GM10266 (cell line): ENCODE data around the gene NTRK3.

Experiments used
- DNase-seq: peaks from one replicate; pipeline ENCODE4 v3.0.0; 2012; ENCODE audit errors: extremely low spot score
- TF ChIP-seq, protein P1 (sequence below): IDR thresholded peaks from 2 replicates; pipeline ENCODE4 v1.5.1; 2012; ENCODE audit warnings: mild to moderate bottlenecking, low read depth; ENCODE audit not compliant: control insufficient read depth, insufficient read depth; ENCODE audit errors: missing control alignments

Gene NTRK3

DNA sequence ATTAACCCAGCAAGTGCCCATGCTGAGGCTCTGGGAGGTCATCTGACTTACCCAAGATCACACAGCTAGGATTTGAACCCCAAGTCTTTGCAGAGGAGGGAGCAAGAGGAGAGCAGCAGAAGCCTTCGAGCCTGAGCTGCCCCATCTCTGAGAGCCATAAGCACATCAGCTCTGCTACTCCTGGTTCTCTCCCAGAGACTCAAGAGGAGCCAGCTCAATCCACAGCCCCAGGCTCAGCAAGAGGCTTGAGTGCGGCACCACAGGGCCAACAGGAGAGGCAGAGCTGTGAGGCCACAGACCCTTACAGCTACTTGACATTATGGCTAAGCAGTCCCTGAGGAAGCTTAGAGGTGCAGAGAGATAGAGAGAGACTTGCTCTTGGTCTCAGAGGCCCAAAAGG is 15.9 kb upstream of the NTRK3 start:
- TF ChIP-seq, protein P1, sequence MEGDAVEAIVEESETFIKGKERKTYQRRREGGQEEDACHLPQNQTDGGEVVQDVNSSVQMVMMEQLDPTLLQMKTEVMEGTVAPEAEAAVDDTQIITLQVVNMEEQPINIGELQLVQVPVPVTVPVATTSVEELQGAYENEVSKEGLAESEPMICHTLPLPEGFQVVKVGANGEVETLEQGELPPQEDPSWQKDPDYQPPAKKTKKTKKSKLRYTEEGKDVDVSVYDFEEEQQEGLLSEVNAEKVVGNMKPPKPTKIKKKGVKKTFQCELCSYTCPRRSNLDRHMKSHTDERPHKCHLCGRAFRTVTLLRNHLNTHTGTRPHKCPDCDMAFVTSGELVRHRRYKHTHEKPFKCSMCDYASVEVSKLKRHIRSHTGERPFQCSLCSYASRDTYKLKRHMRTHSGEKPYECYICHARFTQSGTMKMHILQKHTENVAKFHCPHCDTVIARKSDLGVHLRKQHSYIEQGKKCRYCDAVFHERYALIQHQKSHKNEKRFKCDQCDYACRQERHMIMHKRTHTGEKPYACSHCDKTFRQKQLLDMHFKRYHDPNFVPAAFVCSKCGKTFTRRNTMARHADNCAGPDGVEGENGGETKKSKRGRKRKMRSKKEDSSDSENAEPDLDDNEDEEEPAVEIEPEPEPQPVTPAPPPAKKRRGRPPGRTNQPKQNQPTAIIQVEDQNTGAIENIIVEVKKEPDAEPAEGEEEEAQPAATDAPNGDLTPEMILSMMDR = no peak
- no peak for DNase-seq

DNA sequence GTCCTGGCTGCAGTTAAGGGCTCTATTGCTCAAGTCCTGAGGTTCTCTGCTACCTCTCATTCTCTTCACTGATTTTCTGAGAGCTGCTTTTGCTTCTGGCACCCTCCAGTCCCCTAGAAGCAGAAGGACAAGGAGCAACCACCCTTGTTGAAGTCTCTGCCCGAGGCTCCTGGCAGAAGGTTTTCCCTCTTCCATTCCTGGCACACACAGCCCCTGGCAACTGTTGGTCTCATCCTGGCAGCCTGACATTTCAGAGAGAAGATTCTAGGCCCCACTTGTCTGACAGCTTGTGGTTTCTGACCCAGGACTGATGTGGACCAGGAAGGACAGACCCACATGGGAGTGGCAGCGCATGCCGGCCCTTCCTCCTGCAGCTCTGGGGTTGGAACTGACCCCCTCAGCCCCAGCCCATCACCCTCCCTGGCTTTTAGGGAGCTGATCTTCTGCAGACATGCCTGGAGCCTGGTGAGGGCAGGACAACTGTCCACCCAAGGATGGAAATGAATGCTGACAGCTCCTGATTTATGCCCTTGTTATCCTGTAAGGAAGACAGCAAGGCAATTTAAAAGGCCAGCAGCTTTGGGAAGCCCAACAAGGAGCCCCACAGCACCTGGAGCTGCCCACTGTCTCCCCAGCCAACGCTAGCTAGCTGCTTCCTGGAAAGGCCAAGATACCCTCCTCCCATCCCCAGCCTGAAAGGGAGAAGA is 13.0 kb upstream of the NTRK3 start:
- DNase-seq = no peak
- TF ChIP-seq, protein P1 = no peak

DNA sequence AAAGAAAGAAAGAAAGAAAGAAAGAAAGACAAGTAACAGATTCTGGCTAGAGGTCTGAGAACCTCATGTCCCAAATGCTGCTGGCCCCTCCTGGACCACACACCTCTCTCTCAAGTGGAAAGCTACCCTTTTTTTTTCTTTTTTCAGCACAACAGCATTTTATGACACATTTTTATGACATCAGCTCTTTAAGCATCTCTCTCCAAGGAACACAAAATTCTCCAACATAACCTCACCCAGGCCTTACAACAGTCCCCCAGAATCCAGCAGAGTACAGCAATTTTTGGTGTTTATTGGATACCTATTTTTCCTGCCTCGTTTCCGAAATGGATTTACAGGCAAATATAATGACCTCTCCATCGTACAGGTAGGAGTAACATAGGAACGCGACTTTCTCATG is 11.2 kb upstream of the NTRK3 start:
- no peak for DNase-seq
- TF ChIP-seq, protein P1 = no peak

DNA sequence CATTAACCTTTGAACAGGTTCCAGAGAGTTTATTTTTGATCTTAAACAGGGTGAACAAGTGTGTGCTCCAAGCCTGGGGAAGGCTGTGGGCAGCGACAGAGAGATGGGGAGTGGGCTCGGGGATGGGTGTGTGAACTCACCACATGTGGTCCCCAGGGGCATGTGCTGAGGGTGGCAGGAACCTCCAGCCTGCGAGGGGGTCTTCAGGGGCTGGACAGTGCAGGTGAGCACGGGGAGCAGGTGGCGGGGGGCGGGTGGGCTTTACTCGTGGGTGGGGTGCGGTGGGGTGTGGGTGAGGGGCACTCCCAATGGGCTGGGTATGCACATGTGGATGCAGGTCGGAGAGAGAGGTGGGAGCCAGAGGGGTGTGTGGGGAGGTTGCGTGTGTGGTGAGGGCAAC is 9.6 kb upstream of the NTRK3 start:
- no peak for DNase-seq
- TF ChIP-seq, protein P1 = no peak

DNA sequence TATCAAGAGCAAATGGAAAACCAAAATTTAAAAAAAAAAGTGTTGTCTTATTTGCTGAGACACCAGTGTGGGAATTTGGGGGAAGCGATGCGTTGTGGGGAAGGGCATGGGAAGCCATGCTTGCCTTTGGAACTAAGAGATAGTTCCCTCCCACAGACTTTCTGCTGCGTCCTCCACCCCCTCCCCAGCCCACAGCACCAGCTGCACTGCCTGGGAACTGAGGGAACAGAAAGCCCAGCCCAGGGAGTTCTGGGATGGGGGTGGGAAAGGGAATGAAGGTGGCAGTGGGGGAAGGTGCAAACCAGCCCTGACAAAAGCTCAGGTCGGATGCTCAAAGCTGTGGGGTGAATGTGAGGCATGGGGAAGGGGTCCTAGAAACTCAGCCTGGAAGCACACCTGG is 8.1 kb upstream of the NTRK3 start:
- DNase-seq = no peak
- TF ChIP-seq, protein P1 = no peak

DNA sequence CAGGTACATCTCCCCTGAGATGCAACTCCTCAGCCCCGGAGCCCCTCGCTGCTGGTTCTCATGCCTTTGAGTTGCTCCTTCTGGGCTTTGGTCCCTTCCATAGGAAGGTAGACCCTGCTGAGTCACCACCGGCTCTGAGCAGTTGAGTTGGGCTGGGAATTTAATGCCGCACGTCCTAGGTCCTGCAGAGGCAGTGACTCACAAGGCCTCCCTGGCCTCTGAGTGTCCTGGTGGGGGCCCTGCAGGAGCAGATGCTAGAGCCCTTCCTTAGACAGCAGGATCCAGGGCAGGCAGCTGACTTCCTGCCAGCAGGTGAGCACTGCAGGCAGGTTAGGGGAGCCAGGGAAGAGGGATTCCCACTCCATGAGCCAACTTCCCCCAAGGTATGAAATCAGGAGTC is 5.5 kb upstream of the NTRK3 start:
- TF ChIP-seq, protein P1 = no peak
- DNase-seq = no peak

DNA sequence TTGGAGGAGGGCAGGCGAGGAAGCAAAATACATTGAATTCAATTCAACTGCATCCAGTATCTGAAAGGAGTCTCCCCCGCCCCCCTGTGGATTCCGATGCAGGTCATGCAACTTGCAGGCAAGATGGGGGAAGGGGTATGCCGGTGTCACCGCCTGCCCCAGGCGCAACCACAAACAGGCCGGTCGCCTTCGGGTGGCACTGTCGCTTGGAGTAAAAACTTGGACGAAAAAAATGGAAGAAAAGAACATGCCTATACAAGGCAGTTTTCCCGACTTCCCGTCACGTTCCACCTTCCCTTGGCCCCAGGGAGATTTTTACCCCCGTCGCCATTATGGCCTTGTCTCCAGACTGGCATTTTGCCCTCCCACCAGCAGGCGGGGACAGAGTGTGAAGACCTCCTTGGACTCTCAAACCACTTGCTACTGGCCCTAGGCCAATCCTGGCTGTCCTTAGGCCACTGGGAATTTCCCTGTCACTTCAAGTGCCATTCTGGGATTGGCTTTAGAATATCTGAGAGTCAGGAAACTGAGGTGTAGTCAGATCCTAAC is 1.6 kb upstream of the NTRK3 start:
- TF ChIP-seq, protein P1 = no peak
- DNase-seq = no peak
